NCI-H748 treated with DMSO at 0.1 percent for 48 hours (cell line): ENCODE measurements around the gene LRP1B.

ENCODE experiments used
- DNase-seq: peaks from one replicate; lab custom pipeline; 2025; lab: John Stamatoyannopoulos, UW

The LRP1B gene

DNA sequence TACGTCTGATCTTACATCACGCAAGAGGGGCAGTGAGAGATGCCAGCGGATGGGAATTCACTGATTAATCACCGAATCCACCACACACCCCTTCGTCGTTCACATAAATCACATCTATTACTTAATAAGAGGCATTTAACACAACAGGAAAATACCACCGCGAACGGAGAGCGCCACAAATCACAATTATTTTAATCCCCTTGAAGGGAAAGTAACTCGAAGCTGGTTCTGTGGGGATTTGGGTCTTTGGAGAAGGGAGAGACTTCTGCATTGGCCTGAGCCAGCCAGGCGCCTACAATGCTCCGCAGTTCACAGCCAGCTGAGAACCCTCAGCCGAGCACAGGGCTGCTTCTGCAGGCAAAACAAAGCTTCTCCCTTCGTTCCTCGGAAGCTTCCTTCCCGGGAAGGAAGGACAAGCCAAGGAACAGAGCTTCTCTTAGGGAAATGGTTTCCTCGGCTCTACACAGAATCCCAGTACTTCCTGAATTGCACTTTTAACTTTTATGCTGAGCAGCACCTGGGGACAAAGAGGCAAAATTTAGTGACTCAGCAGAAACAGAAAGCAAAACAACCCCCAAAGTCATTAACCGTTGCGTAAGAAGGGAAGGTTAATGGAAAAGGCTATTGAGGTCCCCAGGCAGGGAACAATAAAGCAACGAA, at the start of gene LRP1B:
Gene LRP1B, minus strand, starts transcription at position 7 of the 660 bp plus-strand sequence. CDS start 287 bp downstream, outside the sequence.
- peak; percentile 33 for DNase-seq

DNA sequence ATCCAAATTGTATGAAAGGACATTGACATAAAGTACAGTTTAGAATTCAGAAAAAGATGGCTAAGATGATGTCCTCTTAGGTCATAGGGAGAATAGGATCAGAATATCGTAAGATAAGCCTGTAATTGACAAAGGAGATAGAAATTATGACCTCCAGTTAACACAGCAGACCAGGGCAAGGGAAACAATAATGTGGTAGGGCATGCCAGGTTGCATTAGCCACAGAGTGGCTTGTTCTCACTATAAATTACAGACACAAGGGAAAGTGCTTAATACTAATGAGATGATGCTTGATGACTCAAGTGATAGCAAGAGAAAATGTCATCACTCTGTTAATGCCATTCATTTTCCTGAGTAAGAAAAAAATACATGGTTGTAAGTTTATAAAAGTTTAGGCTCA, 48.9 kb upstream of the LRP1B start:
- DNase-seq: no peak

DNA sequence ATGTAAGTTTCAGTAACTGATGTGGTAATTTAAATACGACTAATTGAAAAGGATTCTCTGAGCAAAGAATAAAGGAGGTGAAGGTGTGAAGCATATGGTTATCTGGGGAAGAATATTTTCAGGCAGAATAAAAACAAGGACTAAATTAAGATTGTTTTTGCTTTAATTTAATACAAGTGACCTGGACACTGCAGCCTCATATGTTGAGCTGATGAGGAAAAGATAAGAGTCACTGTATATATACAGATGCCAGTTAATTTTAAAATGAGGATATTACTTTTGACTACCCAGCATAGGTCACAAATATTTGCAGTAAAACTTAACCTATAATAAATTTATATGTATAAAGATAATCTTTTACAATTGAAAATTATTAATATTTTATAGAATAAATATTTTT, 47.8 kb upstream of the LRP1B start:
- DNase-seq: no peak

DNA sequence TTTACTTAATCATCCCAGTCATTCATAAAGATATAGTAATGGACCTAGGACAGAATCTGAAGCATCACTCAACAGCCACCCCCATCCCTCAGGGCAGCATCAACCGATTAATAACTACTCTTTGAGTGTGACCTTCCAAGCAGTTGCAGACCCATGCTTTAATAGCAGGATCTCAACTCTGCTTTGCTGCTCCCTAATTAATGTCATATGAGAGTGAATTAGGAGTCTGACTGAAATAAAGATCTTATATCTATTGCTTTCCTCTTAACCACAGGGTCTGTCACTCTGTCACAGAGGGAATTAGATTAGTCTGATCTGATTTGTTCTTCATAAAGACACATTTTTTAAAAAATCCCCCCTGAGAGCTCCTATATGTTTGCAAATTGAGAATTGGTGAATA, 46.1 kb upstream of the LRP1B start:
- DNase-seq: no peak

- DNase-seq: peak; percentile 14
These were observed 45.1 kb upstream of the LRP1B start for GRCh38 chr2:142175813-142176338.

DNA sequence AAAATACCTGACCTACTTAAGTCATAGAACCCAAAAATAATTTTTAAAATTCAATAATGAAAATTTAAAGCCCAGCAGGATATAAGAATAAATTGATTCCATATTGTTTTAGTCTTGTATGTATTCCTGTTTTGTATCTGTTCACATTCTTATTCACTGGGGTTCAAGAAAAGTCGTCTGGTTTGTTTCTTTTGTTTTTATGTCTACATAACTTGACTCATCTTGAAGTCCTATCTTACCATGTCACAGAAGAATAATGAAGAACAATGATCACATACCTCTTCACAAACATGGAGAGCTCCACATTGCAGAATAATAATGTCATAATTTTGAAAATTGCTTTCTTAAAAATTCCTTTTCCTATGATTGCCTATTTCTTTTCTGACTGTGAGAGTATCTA, 43.4 kb upstream of the LRP1B start:
- DNase-seq: no peak

DNA sequence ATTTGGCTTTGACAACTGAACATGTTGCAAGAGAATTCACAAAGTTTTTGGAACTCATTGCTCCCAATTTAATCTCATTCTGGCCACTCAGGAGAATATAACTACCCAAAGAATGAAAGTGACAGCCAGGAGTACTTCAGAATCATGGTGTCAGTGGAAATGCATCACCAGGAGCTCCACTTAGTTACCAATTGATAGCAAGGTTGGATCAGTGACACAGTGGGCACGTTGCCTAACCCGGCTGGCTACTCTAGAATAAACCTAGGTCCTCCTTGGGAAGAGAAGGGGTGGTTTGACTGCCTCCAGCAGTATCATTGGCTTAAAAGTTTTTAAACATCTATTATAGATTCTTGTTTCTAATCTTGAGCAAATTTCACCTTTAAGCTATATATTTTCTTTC, 40.0 kb upstream of the LRP1B start:
- no peak for DNase-seq

- peak; percentile 15 for DNase-seq
These were observed 35.0 kb upstream of the LRP1B start for GRCh38 chr2:142165790-142166189.

GRCh38 chr2:142153601-142154000, 22.8 kb upstream of the LRP1B start:
- no peak for DNase-seq

- no peak for DNase-seq
These were observed 19.6 kb upstream of the LRP1B start for GRCh38 chr2:142150453-142150852.

DNA sequence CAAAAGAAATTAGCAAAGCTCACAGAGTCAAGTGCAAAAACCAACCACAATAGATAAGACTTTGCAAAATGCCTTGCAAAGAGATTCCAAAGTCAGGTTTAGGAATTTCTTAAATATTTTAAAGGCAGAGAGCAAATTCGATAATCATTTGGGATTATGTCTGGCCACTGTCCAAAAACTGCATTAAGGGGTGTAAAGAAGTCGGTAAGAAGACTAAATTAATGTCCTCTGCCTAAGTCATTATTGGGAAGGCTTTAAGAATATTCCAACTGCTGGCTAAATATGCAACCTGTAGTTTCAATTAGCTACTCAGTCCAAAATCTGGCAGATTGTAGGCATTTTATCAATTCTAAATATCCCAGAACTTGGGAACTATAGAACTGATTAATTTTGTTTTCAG, 13.7 kb upstream of the LRP1B start:
- no peak for DNase-seq

- DNase-seq: no peak
These were observed 11.8 kb upstream of the LRP1B start for GRCh38 chr2:142142595-142142994.

DNA sequence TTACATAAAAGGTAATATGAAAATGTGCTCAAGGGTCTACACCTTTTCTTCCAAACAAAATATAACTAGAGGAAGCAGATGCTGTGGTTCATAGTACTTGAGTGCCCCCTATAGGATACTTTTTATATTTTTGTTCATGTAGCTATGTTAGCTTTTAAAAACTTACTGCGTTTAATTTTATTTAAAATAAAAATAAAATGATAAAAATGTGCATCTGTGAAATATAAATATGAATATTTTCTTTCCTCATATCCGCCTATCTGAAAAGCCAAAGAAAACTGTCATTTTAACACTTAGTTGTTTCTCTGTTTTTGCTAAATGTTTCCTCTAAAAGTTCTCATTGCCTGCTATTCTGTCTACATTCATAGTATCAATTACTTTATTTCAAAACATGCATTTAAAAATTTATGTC, 9.6 kb upstream of the LRP1B start:
- DNase-seq: peak; percentile 15

DNA sequence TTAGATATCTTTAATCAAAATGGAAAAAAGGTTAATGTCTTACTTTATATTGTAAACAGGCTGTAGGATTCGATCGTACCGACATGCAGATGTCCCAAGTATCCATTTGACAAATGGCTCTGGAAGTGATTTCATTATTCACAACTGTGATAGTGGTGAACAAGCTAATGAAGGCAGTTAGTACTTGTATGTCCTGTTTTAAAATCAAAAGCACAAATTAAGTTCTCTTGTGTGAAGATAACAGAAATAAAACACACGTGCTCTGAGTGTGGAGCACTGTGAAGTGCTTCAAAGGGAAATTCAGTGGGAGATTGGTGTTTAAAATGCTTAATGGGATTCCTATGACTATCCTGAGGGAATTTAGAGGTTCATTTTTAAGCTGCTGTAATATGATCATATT, 8.6 kb upstream of the LRP1B start:
- no peak for DNase-seq

DNA sequence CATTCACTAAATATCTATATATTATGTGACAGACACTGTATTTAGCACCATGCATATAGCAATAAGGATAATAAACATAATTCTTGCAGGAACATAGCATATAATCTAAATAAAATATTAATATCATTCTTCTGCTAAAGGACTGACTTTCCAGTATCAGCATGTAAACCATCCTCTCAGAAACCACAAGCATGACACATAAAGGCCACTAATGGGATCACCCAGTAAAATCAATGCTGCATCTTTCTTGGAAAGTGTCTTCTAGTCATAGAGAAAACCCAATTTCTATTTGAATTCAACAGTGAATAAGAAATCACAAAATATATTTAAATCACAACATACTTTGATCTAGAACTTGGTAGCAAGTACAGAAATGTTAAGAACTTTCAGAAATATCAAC, 5.8 kb upstream of the LRP1B start:
- DNase-seq: no peak

DNA sequence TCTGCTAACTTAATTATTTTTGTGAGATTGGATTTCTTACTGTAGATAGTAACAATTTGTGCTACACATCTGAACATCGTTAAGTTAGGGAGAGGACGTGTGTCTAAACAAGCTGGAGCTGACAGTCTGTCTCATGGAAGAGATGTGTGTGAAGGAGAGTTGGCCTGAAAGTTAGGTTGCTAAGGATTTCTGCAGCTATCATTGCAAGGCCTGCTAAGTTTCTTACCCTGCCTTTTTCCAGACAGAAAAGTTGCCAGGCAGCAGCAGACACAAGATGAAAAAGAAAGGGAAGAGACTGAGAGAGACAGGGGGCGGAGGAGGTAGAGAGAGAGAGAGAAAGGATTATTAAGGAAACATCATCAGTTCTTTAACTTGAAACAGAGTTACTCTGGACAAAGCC, 4.1 kb upstream of the LRP1B start:
- DNase-seq: no peak

GRCh38 chr2:142130111-142131009, 456 bp downstream of the LRP1B start:
- DNase-seq: peak; percentile 37

GRCh38 chr2:142128105-142128504, 2.7 kb downstream of the LRP1B start:
- DNase-seq: no peak

DNA sequence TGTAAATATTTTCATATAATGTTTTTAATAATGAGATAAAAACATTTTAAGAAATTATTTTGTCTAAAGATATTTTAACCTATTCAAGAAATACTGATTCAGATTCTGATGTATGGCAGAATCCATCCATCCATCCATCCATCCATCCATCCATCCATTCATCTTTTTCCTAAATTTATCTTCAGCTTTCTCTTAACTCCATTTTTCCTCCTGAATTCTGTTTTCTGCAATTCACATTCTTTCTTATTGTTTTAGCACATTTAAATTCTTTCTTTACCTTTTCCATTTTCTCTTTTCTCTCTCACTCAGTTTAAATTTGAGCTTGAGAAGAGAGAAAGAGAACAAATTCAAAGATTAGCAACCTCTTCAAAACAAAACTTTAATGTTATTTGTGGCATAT, 3.6 kb downstream of the LRP1B start:
- DNase-seq: no peak

DNA sequence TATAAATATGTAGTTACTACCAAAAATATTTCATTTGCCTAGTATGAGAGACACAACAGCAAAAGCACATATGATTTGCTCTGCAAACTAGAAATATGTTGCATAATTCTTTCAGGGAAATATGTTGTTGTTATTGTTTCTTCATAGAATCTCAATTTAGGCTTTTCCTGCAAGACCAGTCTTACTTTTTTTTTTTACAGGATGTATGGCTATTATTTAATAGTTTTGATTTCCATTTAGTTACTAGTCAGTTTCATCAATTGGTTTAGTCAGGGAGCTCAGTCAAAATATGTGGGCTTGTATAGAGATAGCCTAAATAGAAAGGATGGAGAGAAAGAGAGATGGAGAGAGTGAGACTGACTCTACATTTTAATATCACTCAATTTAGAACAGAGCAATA, 6.1 kb downstream of the LRP1B start:
- no peak for DNase-seq

DNA sequence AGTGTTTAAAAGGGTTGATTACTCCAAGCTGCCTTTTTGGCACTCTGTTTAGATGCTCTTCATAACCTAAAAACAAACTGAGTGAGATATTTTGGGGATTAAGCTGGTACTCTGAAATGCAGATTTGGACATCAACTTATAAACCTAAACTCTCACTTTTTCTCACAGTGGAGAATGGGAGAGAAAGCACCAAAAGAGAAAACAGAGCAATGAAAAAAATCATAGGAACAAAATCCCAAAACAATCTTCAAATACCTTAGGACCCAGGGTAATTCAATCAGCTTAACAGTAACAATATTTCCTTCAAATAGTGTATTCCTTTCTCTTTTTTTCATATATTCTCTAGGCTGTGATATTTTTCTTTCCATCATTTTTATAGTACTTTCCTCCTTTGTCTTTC, 11.5 kb downstream of the LRP1B start:
- DNase-seq: no peak

GRCh38 chr2:142112757-142113221, 18.0 kb downstream of the LRP1B start:
- no peak for DNase-seq

- no peak for DNase-seq
These were observed 26.6 kb downstream of the LRP1B start for GRCh38 chr2:142104134-142104758.
